Measurements from ENCODE around the gene SLC9A3.

Gene SLC9A3

GRCh38 chr5:520196-520849, 3.9 kb downstream of the SLC9A3 start:
- H3K9ac ChIP-seq (ENCODE audit: low read length), result no peak overlapping the region
- no peaks in the 10 kb centered on the region for H3K36me3 ChIP-seq (replicated peaks; ENCODE audit: low read depth, low read length)
- H4K20me1 ChIP-seq (ENCODE audit: insufficient read depth, low read length), result no peaks in the 10 kb centered on the region
- no peaks in the 10 kb centered on the region for H3K27me3 ChIP-seq (ENCODE audit: low read depth, low read length)
- no peak overlapping the region for H3K4me3 ChIP-seq (ENCODE audit: low read length)
- no peak overlapping the region for H2AFZ ChIP-seq (ENCODE audit: low read depth, low read length)
- TF ChIP-seq, protein P1, sequence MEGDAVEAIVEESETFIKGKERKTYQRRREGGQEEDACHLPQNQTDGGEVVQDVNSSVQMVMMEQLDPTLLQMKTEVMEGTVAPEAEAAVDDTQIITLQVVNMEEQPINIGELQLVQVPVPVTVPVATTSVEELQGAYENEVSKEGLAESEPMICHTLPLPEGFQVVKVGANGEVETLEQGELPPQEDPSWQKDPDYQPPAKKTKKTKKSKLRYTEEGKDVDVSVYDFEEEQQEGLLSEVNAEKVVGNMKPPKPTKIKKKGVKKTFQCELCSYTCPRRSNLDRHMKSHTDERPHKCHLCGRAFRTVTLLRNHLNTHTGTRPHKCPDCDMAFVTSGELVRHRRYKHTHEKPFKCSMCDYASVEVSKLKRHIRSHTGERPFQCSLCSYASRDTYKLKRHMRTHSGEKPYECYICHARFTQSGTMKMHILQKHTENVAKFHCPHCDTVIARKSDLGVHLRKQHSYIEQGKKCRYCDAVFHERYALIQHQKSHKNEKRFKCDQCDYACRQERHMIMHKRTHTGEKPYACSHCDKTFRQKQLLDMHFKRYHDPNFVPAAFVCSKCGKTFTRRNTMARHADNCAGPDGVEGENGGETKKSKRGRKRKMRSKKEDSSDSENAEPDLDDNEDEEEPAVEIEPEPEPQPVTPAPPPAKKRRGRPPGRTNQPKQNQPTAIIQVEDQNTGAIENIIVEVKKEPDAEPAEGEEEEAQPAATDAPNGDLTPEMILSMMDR (IDR thresholded peaks at IDR 0.05; ENCODE audit: low read depth, low read length), result no peak
- TF ChIP-seq EZH2phosphoT487 (IDR thresholded peaks at IDR 0.05; ENCODE audit: low read depth), result no peak
- H3K9me3 ChIP-seq (ENCODE audit: insufficient read depth, low read length), result no peaks in the 10 kb centered on the region
- no peak overlapping the region for H3K27ac ChIP-seq (ENCODE audit: low read length)
- H3K79me2 ChIP-seq (ENCODE audit: low read length), result no peaks in the 10 kb centered on the region
- H3K4me1 ChIP-seq (ENCODE audit: low read length), result no peaks in the 10 kb centered on the region
- H3K4me2 ChIP-seq (ENCODE audit: low read length), result no peak overlapping the region

- H2AFZ ChIP-seq (ENCODE audit: low read depth, low read length), result no peak overlapping the region
- H3K4me1 ChIP-seq (ENCODE audit: low read length), result no peaks in the 10 kb centered on the region
- no peaks in the 10 kb centered on the region for H3K36me3 ChIP-seq (replicated peaks; ENCODE audit: low read depth, low read length)
- no peak overlapping the region for H3K4me3 ChIP-seq (ENCODE audit: low read length)
- no peak overlapping the region for H3K9ac ChIP-seq (ENCODE audit: low read length)
- H3K27ac ChIP-seq (ENCODE audit: low read length), result no peak overlapping the region
- no peaks in the 10 kb centered on the region for H4K20me1 ChIP-seq (ENCODE audit: insufficient read depth, low read length)
- H3K27me3 ChIP-seq (ENCODE audit: low read depth, low read length), result no peaks in the 10 kb centered on the region
- no peaks in the 10 kb centered on the region for H3K9me3 ChIP-seq (ENCODE audit: insufficient read depth, low read length)
- H3K79me2 ChIP-seq (ENCODE audit: low read length), result no peaks in the 10 kb centered on the region
- TF ChIP-seq EZH2phosphoT487 (IDR thresholded peaks at IDR 0.05; ENCODE audit: low read depth), result no peak
- TF ChIP-seq, protein P1 (IDR thresholded peaks at IDR 0.05; ENCODE audit: low read depth, low read length), result no peak
- no peak overlapping the region for H3K4me2 ChIP-seq (ENCODE audit: low read length)
These were observed 5.5 kb downstream of the SLC9A3 start for GRCh38 chr5:518721-519120.

GRCh38 chr5:517535-518100, 6.6 kb downstream of the SLC9A3 start:
- no peaks in the 10 kb centered on the region for H3K36me3 ChIP-seq (replicated peaks; ENCODE audit: low read depth, low read length)
- H3K27me3 ChIP-seq (ENCODE audit: low read depth, low read length), result no peaks in the 10 kb centered on the region
- no peak overlapping the region for H3K4me3 ChIP-seq (ENCODE audit: low read length)
- H2AFZ ChIP-seq (ENCODE audit: low read depth, low read length), result no peak overlapping the region
- TF ChIP-seq EZH2phosphoT487 (IDR thresholded peaks at IDR 0.05; ENCODE audit: low read depth), result no peak
- TF ChIP-seq, protein P1 (IDR thresholded peaks at IDR 0.05; ENCODE audit: low read depth, low read length), result no peak
- H3K9me3 ChIP-seq (ENCODE audit: insufficient read depth, low read length), result no peaks in the 10 kb centered on the region
- no peaks in the 10 kb centered on the region for H3K4me1 ChIP-seq (ENCODE audit: low read length)
- H3K9ac ChIP-seq (ENCODE audit: low read length), result no peak overlapping the region
- H3K79me2 ChIP-seq (ENCODE audit: low read length), result no peaks in the 10 kb centered on the region
- H3K4me2 ChIP-seq (ENCODE audit: low read length), result no peak overlapping the region
- H4K20me1 ChIP-seq (ENCODE audit: insufficient read depth, low read length), result no peaks in the 10 kb centered on the region
- H3K27ac ChIP-seq (ENCODE audit: low read length), result no peak overlapping the region

DNA sequence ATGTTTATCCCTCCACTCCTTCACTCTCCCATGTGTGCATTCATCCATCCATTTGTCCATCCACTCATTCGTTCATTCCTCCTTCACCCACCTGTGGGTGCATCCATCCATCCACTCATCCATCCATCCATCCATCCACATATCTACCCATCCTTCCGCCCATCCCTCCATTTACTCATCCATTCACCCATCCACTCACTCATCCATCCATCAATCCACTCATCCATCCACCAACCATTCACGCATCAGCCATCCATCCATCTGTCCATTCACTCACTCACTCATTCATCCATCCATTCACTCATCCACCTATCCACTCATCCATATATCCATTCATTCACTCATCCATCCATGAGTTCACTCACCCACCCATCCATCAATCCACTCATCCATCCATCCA, 7.3 kb downstream of the SLC9A3 start:
- Histone ChIP-seq H3K9ac (ENCODE audit: low read length) (no peak overlapping the region), H3K36me3 (replicated peaks; ENCODE audit: low read depth, low read length) (no peaks in the 10 kb centered on the region), H3K4me1 (ENCODE audit: low read length) (no peaks in the 10 kb centered on the region), H3K9me3 (ENCODE audit: insufficient read depth, low read length) (no peaks in the 10 kb centered on the region), H4K20me1 (ENCODE audit: insufficient read depth, low read length) (no peaks in the 10 kb centered on the region), H2AFZ (ENCODE audit: low read depth, low read length) (no peak overlapping the region), H3K4me3 (ENCODE audit: low read length) (no peak overlapping the region), H3K79me2 (ENCODE audit: low read length) (no peaks in the 10 kb centered on the region), H3K27me3 (ENCODE audit: low read depth, low read length) (no peaks in the 10 kb centered on the region), H3K4me2 (ENCODE audit: low read length) (no peak overlapping the region), H3K27ac (ENCODE audit: low read length) (no peak overlapping the region)
- TF ChIP-seq, protein P1 (IDR thresholded peaks at IDR 0.05; ENCODE audit: low read depth, low read length), result no peak
- no peak for TF ChIP-seq EZH2phosphoT487 (IDR thresholded peaks at IDR 0.05; ENCODE audit: low read depth)
